Muscle of back (tissue), 11 donors: ENCODE measurements around the gene PCIF1. TPM values are rescaled to one million over a fixed set of nuclear protein-coding genes. Genes with fewer than 3 reads are reported as not detected.
"Not testable (repeated sequence)": the region's sequence is repeated elsewhere in the genome, so short reads cannot be mapped to it uniquely, and the experiment has no call there.

Source experiments
- DNase-seq, 3 donors: peaks; one replicate each; pipeline versions ENCODE4 v3.0.0 to v3.0.0-alpha.2; 2013
- polyA plus RNA-seq, 10 donors: library from polyadenylated mRNA; unstranded; fragments of 120-200 nt; gene quantifications; one replicate each; pipeline ENCODE4 v1.2.1, GENCODE V29; 2013; ENCODE audit not compliant: insufficient read length in 10 of 10

The PCIF1 gene
- polyA plus RNA-seq, 10 donors, result 21.9 to 30.4 (median 24.5) TPM

- DNase-seq, result no peak
Measured at GRCh38 chr20:45921337-45922189, 12.9 kb upstream of the PCIF1 start.

DNA sequence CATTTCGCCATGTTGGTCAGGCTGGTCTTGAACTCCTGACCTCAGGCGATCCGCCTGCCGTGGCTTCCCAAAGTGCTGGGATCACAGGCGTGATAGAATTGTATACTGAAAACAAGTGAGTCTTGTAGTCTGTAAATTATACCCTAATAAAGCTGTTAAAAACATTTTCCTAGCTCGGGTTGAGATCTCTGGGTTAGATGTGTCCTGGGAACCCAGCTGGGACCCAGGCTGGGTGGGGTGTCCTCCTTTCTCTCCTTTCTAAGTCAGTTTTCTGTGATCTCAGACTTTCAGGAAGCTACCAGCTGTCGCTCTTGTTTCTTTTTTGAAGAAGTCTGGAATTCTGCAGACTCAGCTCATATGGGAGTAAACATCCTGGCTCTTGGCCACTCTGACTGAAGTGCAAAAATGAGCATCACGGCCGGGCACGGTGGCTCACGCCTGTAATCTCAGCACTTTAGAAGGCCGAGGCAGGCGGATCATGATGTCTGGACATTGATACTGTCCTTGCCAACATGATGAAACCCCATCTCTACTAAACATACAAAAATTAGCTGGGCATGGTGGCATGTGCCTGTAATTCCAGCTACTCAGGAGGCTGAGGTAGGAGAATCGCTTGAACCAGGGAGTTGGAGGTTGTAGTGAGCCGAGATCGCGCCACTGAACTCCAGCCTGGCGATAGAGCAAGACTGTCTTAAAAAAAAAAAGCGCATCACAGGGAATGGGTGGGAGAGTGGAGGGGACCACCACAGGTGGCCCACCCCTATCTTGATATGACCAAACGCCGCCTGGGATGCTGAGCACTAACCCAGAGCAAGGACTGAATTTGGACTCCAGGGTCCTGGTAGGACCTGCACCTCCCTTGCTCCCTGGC lies 9.9 kb upstream of the PCIF1 start:
- DNase-seq, result peak in 2 of 3 donors; percentile 55 to 78

DNA sequence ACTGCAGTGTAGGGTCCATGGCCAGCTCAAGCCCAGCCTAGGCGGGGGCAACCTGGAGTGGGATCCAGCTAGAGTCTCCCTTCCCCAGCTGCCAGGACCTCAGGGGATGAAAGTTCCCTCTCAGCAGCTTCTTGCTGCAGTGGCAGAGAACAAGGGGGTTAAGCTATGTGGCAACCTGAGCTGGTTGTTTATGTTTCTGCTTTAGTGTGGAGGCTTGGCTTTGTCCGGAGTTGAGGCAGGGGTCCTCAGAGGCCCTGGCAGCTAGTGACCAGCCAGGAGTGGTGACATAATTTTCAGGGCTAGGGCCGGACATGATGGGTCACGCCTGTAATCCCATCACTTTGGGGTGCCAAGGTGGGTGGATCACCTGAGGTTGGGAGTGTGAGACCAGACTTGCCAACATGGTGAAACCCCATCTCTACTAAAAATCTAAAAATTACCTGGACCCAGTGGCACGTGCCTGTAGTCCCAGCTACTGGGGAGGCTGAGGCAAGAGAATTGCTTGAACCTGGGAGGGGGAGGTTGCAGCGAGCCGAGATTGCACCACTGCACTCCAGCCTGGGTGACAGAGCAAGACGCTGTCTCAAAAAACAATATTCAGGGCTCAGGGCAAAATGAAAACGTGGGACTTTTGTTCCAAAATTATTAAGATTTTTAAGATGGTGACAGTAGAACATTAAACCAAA lies 8.5 kb upstream of the PCIF1 start:
- DNase-seq, result no peak

GRCh38 chr20:45926731-45927070 lies 7.8 kb upstream of the PCIF1 start:
- no peak for DNase-seq

- DNase-seq, result no peak
Measured at GRCh38 chr20:45927071-45927878, 7.2 kb upstream of the PCIF1 start.

- DNase-seq, result not testable (repeated sequence)
Measured at GRCh38 chr20:45931680-45932079, 2.8 kb upstream of the PCIF1 start.

DNA sequence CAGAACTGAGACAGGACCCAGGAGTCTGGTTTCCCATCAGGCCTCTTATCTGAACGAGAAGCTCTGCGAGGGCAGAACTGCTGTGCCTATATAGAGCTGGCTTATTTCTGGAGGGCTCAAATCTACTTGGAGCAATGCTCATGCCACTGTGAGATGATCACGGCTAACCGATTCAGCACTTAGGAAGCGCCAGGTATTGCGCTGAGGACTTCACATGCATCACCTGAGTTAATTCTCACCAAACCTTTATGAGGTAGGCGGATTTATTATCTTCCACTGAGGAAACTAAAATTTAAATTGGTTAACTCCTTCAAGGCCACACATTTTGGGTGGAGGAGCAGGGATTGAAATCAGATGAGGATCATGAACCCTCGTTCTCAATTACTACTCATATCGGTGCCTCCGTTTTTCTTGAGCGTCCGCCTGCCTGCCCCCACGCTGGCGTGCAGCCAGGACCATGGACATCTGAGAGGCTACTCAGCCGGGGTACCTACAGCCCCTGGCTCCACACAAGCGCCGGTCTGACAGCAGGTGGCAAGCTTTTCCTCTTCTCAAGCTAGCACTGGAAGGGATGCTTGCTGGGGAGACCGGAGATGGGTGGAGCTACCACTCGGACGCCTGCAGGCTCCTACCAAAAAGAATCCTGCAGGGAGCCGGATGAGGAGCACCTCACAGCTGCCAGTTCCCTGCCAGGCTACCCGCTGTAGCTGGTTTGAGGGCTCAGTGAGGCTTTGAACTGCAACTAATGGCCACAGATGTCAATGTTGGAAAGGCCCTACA lies 1.0 kb upstream of the PCIF1 start:
- DNase-seq, result peak; percentile 54 to 85 (median 66)

DNA sequence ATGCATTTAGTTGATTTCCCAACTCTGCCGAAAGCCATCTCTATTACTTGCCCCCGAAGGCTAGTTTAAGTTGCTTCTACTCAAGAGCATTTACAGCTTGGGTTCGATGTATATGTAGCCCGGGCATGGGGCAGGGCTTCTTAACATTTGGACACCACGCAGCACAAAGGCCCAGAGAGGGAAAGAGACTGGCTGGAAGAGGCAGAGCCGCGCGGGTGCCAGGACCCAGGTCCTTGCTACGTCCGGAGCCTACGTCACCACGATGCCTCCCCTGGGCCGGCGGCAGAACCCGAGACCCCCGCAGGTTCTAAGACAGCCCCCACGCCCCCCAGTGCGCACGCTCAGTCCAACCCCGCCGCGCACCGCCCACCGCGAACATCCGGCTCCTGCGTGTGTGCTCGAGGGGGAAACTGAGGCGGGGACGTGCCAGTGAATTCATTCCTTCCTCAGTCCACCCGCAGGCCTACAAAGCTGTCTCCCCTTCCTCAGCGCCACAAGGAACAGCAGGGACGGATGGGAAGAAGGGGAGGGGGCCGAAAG lies 367 bp upstream of the PCIF1 start:
- DNase-seq, result peak in 1 of 3 donors; percentile 82

- DNase-seq, result no peak
Measured at GRCh38 chr20:45935416-45936046, 1.0 kb downstream of the PCIF1 start.

DNA sequence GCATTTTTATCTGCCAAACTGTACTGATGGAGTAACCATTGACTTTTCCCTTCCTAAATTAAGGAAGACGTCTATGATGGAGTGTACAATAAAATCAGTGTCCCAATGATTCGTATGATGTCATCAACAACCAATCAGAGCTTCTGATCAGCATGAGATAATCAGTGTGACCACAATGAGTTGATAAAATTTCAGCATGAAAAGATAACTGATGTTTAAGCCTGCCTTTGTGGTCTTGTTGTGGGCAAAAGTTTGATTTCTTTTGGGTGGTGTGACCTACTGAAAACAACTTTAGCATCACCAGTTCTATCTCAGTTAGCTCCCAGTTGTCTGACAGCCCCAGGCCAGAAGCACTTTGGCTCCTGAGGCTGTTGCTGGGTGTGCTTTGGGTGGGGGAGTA lies 3.3 kb downstream of the PCIF1 start:
- no peak for DNase-seq

GRCh38 chr20:45938727-45939438 lies 4.4 kb downstream of the PCIF1 start:
- no peak for DNase-seq

- DNase-seq, result no peak
Measured at GRCh38 chr20:45940053-45940452, 5.6 kb downstream of the PCIF1 start.

GRCh38 chr20:45940469-45940868 lies 6.0 kb downstream of the PCIF1 start:
- no peak for DNase-seq

GRCh38 chr20:45943613-45944012 lies 9.1 kb downstream of the PCIF1 start:
- no peak for DNase-seq

GRCh38 chr20:45944151-45944964 lies 9.9 kb downstream of the PCIF1 start:
- DNase-seq, result no peak

GRCh38 chr20:45944965-45945677 lies 10.6 kb downstream of the PCIF1 start:
- no peak for DNase-seq

- DNase-seq, result no peak
Measured at GRCh38 chr20:45945678-45946148, 11.2 kb downstream of the PCIF1 start.
